Pericardium fibroblast (primary cell): ENCODE data around the gene CD1D. TPM values are rescaled to one million over a fixed set of nuclear protein-coding genes. Genes with fewer than 3 reads are reported as not detected.

Source experiments
- total RNA-seq: library from RNA; depleted of rRNA; stranded (reverse); fragments of >200 nt; gene quantifications from 2 replicates; pipeline ENCODE4 v1.2.3, GENCODE V29; 2015

Gene CD1D
- total RNA-seq: 1.7 and 12.5 TPM in 2 replicates

DNA sequence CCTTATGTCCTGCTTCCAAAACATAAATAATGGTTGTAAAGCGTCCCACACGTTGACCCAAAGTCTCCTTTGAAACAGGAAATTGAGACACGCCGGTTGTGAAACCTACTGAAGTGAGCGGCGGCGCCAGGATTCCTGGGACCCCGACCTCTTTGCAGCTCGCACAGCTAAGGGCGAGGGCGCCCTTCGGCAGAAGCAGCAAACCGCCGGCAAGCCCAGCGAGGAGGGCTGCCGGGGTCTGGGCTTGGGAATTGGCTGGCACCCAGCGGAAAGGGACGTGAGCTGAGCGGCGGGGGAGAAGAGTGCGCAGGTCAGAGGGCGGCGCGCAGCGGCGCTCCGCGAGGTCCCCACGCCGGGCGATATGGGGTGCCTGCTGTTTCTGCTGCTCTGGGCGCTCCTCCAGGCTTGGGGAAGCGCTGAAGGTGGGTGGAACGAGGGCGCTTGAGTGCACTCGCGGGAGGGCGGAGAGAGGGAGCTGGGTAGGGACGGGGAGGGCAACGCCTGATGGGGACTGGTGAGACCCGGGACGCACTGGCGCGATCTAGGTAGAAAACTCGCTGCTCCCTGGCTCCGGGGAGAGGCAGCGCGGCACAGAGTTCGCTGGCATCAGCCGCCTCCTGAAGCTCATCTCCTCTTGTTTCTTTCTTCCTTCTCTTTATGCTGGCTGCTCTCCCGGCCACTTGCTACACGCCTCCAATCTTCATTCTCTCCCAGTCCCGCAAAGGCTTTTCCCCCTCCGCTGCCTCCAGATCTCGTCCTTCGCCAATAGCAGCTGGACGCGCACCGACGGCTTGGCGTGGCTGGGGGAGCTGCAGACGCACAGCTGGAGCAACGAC, at the start of gene CD1D:
Gene CD1D, plus strand, starts transcription at position 155 of the 836 bp plus-strand sequence. Its CDS starts 207 bp downstream, at position 362.

Other genes with a start within 250 kb of the CD1D start
- gene KIRREL1, start 187.2 kb upstream of the CD1D start, total RNA-seq: 112 and 124 TPM in 2 replicates
- not detected in 2 replicates for gene CD1A, start 73.5 kb downstream of the CD1D start, total RNA-seq
- gene CD1C, start 109.0 kb downstream of the CD1D start, total RNA-seq: not detected in 2 replicates
- not detected in 2 replicates for gene CD1B, start 150.6 kb downstream of the CD1D start, total RNA-seq
- not detected in 2 replicates for gene CD1E, start 173.0 kb downstream of the CD1D start, total RNA-seq
- not detected in 2 replicates for gene OR10T2, start 218.6 kb downstream of the CD1D start, total RNA-seq
- not detected in 2 replicates for gene OR10K2, start 245.3 kb downstream of the CD1D start, total RNA-seq